NT2/D1 (cell line): Measurements from ENCODE around the gene NAA11.

ENCODE experiments used
- DNase-seq: peaks from one replicate; pipeline ENCODE4 v3.0.0-alpha.2; 2011; ENCODE audit warnings: low read depth, low spot score
- H3K27me3 ChIP-seq: 2 replicates; pipeline ENCODE4 v1.6.0; 2011; ENCODE audit warnings: mild to moderate bottlenecking; ENCODE audit not compliant: insufficient read length, insufficient read depth
- H3K36me3 ChIP-seq: 2 replicates; pipeline ENCODE4 v1.6.1; 2011; ENCODE audit warnings: mild to moderate bottlenecking, low read length, mixed read lengths; ENCODE audit not compliant: insufficient read depth, insufficient read length
- H3K4me1 ChIP-seq: 2 replicates; pipeline ENCODE4 v1.5.1; 2011; ENCODE audit not compliant: insufficient read depth, insufficient read length
- H3K4me3 ChIP-seq: 2 replicates; pipeline ENCODE4 v1.5.1; 2011; ENCODE audit warnings: low read depth; ENCODE audit not compliant: insufficient read length
- H3K9ac ChIP-seq: 2 replicates; pipeline ENCODE4 v1.6.0; 2011; ENCODE audit warnings: low read depth; ENCODE audit not compliant: insufficient read length
- H3K9me3 ChIP-seq: 2 replicates; pipeline ENCODE4 v1.5.1; 2011; ENCODE audit warnings: mild to moderate bottlenecking, low read length; ENCODE audit not compliant: insufficient read depth
- SUZ12 ChIP-seq: IDR thresholded peaks from 2 replicates; pipeline ENCODE4 v1.6.1; 2011; ENCODE audit not compliant: insufficient read length, insufficient read depth; ENCODE audit errors: extremely low read depth
- YY1 ChIP-seq: IDR thresholded peaks from 2 replicates; pipeline ENCODE4 v1.6.1; 2011; ENCODE audit not compliant: insufficient read length, insufficient read depth
- ZNF274 ChIP-seq: IDR thresholded peaks from 2 replicates; pipeline ENCODE4 v1.6.1; 2011; ENCODE audit warnings: mild to moderate bottlenecking, low read depth, low read length

NAA11 gene

DNA sequence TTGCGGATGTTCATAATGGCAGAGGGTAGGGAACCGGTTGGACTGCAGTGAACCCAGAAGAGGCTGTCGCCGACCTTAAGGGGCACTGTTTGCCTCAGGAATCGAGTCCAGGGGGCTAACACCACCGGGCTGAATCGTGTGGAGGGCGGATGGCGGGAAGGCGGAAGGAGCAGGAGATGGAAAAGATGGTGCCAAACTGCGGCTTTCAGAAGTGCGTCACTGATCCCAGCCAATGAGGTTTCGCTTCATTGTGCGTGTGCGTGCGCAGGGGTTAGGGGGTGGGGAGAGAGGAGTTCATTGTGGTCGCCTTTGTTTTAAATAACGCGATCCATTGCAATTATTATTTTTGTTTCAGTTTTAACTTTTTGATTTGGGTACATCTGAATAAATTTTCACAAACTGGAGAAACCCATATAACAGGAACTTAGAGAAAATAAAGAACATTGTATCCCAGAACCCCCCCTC lies at the start of gene NAA11:
Gene NAA11, minus strand, starts transcription at position 198 of the 465 bp plus-strand sequence. Its CDS starts 184 bp downstream, at position 14.
- Histone ChIP-seq H3K4me3 (no peak within 1 kb of the TSS), H3K27me3 (no peaks in the 10 kb centered on the region), H3K36me3 (no peaks in the 10 kb centered on the region), H3K9me3 (no peaks in the 10 kb centered on the region), H3K4me1 (no peaks in the 10 kb centered on the region), H3K9ac (no peak within 1 kb of the TSS)
- TF ChIP-seq YY1 (no peak), ZNF274 (no peak), SUZ12 (no peak)
- no peak for DNase-seq

DNA sequence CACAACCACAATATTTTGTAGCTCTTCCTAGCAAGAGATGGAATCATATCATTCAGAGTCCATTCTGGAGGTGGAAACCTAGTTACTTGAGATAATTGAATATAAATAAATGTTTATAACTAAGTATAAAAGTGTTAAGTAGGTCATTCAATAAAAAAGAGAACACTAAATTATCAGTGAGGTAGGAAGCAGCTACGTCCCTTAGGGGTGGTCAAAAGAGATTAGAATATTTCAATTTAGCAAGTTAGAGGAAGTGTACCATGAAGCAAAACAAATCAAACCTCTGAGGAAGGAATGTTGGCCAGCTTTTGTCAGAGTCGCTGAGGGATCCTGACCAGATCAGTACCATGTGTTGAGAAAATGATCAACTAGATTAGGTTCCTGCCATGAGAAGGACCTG lies 44.2 kb upstream of the NAA11 start:
- H3K4me1 ChIP-seq, result no peaks in the 10 kb centered on the region
- TF ChIP-seq ZNF274 (no peak), SUZ12 (no peak), YY1 (no peak)
- DNase-seq, result no peak
- H3K9ac ChIP-seq, result no peak overlapping the region
- H3K9me3 ChIP-seq, result no peaks in the 10 kb centered on the region
- no peaks in the 10 kb centered on the region for H3K36me3 ChIP-seq
- no peak overlapping the region for H3K4me3 ChIP-seq
- H3K27me3 ChIP-seq, result no peaks in the 10 kb centered on the region

DNA sequence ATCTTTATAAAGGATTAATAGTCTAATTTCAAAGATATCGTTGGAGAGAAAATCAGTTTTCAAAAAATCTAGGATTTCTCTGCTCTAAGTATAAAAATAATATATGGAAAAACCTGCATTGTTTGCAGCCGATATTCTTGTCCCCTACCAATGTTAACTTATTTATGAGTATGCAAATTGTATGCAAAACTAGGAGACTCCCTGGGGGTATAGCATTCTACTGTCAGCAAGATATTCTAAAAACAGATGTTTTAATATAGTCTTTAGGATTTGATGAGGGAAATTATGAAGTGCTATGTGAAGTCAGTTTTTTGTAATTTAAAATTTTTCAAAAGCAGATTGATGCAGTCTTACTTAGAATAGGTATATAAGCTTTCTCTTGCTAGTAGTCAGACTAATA lies 41.2 kb upstream of the NAA11 start:
- H3K4me3 ChIP-seq, result no peak overlapping the region
- TF ChIP-seq ZNF274 (no peak), YY1 (no peak), SUZ12 (no peak)
- no peak overlapping the region for H3K9ac ChIP-seq
- DNase-seq, result no peak
- no peaks in the 10 kb centered on the region for H3K27me3 ChIP-seq
- no peaks in the 10 kb centered on the region for H3K4me1 ChIP-seq
- no peaks in the 10 kb centered on the region for H3K9me3 ChIP-seq
- H3K36me3 ChIP-seq, result no peaks in the 10 kb centered on the region

DNA sequence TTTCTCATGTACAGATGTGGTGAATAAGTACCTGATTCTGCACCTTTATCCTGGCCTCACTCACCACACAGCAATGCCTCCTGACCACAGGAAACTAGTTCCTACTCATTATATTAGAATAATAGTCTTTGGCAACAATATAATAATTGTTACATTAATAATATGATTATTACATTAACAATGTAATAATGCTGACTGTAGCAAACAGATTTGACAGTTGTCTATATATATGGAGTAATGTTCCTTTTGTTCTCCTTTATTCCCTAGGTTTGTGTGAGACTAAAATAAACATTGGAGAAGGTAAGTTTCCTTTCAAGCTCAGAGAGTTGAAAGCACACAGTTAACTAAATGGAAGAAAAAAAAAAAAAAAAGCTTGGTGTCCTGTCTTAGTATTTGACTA lies 40.6 kb upstream of the NAA11 start:
- H3K36me3 ChIP-seq, result no peaks in the 10 kb centered on the region
- no peak for TF ChIP-seq SUZ12
- no peak for TF ChIP-seq ZNF274
- TF ChIP-seq YY1, result no peak
- no peak for DNase-seq
- H3K9me3 ChIP-seq, result no peaks in the 10 kb centered on the region
- no peaks in the 10 kb centered on the region for H3K4me1 ChIP-seq
- H3K27me3 ChIP-seq, result no peaks in the 10 kb centered on the region
- H3K4me3 ChIP-seq, result no peak overlapping the region
- no peak overlapping the region for H3K9ac ChIP-seq

DNA sequence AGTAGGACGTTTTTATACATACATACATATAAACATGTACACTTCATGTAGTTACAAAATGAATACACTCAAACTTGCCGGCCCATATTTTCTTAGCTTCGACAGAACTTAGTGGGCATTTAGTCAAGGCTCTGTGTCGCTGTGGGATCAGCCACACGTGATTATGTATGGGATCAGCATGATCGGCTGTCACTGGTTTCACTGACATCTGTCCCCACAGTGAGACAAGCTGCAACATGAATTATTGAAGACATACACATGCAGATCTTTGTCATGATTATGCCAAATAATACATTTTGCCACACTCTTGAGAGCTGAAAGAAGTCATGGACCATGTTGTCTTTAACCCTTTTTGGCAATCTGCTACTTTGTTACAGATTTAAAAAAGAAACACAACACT lies 38.2 kb upstream of the NAA11 start:
- TF ChIP-seq SUZ12 (no peak), ZNF274 (no peak), YY1 (no peak)
- H3K9me3 ChIP-seq, result no peaks in the 10 kb centered on the region
- H3K4me1 ChIP-seq, result no peaks in the 10 kb centered on the region
- no peak overlapping the region for H3K9ac ChIP-seq
- H3K27me3 ChIP-seq, result no peaks in the 10 kb centered on the region
- no peak for DNase-seq
- H3K4me3 ChIP-seq, result no peak overlapping the region
- H3K36me3 ChIP-seq, result no peaks in the 10 kb centered on the region

DNA sequence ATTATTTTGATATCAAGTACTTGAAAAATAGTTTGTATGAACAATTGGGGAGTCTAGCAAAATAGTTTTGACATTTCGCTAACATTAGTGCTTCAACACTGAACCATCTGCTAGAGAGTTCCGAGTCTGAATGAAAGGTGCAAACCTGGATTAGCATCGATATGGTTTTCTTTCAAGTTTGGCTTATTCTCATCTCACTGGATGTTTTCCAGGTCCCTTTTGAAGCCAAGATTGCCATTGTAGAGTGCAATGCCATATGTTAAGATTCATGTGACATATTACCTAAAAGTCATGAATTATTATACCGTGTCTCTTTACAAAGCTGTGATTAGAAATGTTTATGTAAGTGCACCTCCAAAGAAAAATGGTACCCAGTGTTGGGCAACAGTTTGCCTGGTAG lies 36.8 kb upstream of the NAA11 start:
- Histone ChIP-seq H3K36me3 (no peaks in the 10 kb centered on the region), H3K9me3 (no peaks in the 10 kb centered on the region), H3K9ac (no peak overlapping the region), H3K27me3 (no peaks in the 10 kb centered on the region), H3K4me1 (no peaks in the 10 kb centered on the region), H3K4me3 (no peak overlapping the region)
- TF ChIP-seq SUZ12 (no peak), YY1 (no peak), ZNF274 (no peak)
- no peak for DNase-seq

DNA sequence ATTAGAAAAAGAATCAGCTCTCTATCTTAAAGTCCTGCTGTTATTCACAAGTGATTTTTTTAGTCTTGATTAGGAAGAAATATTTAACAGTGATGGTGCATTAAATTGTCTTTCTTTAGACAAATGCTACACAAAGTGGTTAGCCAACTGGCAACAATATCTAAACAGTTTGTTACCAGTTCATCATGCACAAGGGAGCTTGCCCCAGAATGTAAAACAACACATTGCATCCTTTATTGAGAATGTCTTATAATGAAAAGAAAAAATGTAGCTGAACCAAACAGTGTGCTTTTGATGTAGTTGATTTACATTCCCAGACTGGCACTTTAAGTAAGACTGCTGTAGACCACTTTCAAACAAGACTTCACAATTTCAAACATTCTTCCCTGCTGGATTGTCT lies 34.1 kb upstream of the NAA11 start:
- Histone ChIP-seq H3K4me1 (no peaks in the 10 kb centered on the region), H3K27me3 (no peaks in the 10 kb centered on the region), H3K9me3 (no peaks in the 10 kb centered on the region), H3K36me3 (no peaks in the 10 kb centered on the region), H3K4me3 (no peak overlapping the region), H3K9ac (no peak overlapping the region)
- DNase-seq, result no peak
- TF ChIP-seq SUZ12 (no peak), YY1 (no peak), ZNF274 (no peak)
